D341Med (cell line): ENCODE measurements around the gene ASB1.
"Not testable (repeated sequence)": the region's sequence is repeated elsewhere in the genome, so short reads cannot be mapped to it uniquely, and the experiment has no call there.

Experiments used
- DNase-seq: peaks from one replicate; pipeline ENCODE4 v3.0.0; 2012; ENCODE audit warnings: low spot score

The ASB1 gene

GRCh38 chr2:238423561-238424312, 3.0 kb upstream of the ASB1 start:
- DNase-seq: no peak

GRCh38 chr2:238424313-238424700, 2.4 kb upstream of the ASB1 start:
- no peak for DNase-seq

- DNase-seq: no peak
These were observed 1.2 kb upstream of the ASB1 start for GRCh38 chr2:238425505-238425978.

GRCh38 chr2:238425979-238426567, 654 bp upstream of the ASB1 start:
- DNase-seq: peak; percentile 65

GRCh38 chr2:238427435-238428162, 872 bp downstream of the ASB1 start:
- DNase-seq: no peak

DNA sequence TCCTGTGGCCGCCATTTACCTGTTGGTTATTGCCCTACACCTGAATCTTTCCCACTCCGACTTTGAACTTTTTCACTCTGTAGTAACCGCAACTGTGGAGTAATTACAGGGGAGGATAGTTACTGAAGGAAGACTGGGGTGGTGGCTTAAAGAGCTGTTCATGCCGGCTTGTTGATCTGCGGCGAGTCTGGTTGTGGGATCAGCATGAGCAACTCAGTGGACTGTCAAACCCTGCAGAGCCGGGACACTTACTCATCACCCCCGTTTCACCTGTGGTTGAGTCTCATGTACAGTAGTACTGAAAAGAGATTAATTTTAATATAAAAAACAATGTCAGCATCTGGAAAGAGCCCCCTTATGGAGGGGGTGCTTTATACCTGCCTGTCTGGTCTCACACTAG, 2.1 kb downstream of the ASB1 start:
- DNase-seq: no peak

DNA sequence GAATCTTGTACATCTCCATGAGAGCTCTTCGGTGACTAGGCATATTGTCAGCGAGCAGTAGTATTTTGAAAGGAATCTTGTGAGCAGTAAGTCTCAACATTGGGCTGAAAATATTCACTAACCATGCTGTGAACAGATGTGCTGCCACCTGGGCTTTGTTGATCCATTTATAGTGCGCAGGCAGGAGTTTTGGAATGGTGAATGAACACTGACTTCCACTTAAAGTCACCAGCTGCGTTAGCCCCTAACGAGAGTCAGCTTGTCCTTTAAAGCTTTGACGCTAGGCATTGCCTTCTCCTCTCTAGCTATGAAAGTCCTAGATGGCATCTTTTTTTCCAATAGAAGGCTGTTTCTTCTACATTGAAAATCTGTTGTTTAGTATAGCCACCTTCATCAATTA, 4.1 kb downstream of the ASB1 start:
- DNase-seq: no peak

GRCh38 chr2:238431456-238431855, 4.7 kb downstream of the ASB1 start:
- no peak for DNase-seq

- DNase-seq: no peak
These were observed 6.7 kb downstream of the ASB1 start for GRCh38 chr2:238433300-238433915.

- no peak for DNase-seq
These were observed 7.5 kb downstream of the ASB1 start for GRCh38 chr2:238433941-238434845.

DNA sequence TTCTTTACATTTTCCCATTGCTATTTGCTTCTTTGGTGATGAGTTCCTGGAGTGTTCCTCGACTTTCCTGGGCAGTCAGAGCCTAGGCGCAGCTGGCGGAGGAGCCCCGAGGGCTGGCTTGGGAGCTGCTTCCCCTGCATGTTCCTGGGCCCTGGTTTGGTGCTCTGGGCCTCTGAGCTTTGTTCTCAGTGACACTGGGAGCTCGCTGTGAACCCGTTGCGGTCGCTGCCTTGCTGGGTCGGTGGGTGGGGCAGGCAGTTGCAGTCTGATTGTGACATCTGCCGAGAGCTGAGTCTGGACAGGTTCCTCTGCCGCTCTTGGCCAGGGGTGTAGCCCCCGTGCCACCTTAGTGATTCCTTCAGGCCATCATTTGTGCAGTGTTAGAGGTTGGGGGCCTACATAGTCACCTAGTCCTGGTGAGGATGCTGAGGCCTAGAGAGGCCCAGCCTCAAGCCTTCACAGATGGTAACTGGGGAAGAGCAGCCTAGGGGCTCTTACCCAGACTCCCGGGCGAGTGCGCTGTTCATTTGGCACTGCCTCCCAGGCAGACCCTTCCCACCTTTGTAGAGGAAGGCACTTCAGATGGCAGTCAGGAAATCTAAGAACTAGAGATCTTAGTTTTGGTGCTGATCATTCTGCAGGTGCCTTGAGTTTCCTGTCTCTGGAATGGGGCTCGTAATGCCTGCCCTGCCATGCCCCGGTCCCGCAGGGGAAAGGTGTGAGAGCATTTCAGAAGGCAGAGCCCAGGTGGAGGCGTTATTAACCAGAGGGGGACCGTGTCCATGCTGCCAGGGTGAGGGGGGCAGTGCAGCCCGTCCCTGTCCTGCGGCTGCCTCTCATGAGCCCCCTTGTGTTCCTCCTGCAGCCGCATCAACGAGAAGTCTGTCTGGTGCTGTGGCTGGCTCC, 8.4 kb downstream of the ASB1 start:
- no peak for DNase-seq

GRCh38 chr2:238435752-238436096, 9.0 kb downstream of the ASB1 start:
- no peak for DNase-seq

DNA sequence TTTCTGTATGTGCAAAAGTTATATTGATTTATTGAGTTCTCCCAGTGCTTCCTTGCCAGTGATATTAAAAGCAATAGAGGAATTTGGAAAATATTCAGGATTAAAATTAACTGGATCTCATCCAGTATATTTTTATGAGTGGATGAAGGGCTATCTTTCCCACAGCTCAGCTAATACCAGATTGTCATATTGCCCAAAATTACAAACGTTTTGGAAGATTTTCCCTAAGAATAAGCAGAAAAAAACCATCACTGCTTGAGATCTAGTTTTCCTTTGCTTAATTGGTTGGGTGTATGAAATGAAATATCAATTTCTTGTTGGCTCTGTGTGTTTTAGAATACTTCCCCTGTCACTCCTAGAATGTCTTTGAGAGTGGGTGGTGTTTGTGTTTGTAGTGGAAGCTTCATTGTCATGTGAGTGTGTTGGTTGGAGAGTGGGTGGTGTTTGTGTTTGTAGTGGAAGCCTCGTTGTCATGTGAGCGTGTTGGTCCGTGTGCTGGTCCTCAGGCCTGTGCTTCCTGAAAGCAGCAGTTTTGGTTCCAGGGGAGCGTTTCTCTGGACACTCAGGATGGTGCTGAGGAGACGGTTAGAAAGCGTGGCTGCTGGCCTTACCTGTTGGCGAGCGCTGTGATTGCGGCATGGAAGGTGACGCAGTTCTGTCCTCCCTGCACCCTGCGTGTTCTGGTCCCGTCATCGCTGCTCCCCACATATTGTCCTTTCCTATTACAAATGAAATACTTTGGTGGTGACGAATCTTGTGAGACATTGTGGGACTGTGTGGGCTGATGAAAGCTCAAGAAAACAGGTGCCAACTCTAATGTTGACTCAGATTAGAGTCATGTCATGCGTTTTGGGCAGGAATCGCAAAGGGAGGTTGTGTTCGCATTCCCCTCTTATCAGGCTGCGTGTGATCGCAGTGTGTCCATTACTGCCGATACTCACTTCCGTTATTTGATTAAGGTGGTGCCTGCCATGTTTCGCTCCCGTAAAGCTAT, 12.4 kb downstream of the ASB1 start:
- DNase-seq: no peak

DNA sequence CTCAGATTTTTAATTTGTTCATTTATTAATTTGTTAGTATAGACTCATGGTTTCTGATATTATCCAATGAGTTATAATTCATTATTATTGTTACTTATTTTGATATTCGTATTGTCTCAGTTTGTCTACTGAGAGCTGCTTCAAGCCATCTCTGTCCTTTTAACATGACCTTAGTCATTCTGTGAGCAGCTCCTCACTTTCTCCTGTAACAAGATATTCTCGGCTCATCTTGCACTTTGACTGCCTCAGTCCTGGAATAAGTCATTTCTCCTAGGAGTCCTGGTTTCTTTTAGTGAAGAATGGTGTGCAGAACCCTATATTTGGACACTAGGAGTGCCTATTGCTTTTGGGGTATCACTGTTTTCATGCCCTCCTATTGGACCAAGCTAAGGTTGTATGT, 13.2 kb downstream of the ASB1 start:
- no peak for DNase-seq

DNA sequence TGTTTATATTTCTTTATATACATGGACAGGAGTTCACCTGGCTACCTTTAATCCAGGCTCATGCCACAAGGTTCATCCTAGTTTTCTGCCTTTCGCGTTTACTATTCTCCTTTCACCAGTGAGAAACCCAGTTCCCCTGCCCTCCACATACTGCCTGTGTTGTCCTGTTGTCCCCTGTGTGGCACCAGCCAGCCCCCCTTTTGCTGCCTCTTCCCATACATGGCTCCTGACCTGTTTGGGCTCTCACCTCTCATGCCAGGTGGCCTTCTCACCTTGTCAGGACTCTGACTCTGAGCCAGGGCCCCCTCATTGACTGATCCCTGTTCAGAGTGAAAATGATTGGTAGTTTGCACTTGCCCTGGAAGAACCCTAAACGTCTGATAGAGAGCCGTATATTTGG, 13.6 kb downstream of the ASB1 start:
- no peak for DNase-seq

DNA sequence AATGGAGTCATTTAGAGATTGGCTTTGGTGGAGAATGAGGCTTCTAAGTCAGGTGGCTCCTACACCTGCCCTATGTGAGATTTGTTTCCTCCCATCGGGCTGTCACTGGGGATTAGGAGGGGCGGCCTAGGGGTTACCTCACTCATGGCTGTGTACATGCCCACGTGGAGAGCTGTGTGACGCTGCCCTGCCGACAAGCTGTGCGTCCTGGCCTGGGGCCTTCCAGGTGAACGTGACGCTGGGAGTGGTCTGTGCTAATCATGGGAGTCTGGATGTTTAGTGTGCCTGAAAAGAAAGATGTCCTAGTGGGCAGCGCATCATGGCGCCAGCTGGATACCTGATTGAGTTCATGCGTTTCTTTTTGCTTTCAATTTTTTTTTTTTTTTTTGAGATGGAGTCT, 14.0 kb downstream of the ASB1 start:
- no peak for DNase-seq

DNA sequence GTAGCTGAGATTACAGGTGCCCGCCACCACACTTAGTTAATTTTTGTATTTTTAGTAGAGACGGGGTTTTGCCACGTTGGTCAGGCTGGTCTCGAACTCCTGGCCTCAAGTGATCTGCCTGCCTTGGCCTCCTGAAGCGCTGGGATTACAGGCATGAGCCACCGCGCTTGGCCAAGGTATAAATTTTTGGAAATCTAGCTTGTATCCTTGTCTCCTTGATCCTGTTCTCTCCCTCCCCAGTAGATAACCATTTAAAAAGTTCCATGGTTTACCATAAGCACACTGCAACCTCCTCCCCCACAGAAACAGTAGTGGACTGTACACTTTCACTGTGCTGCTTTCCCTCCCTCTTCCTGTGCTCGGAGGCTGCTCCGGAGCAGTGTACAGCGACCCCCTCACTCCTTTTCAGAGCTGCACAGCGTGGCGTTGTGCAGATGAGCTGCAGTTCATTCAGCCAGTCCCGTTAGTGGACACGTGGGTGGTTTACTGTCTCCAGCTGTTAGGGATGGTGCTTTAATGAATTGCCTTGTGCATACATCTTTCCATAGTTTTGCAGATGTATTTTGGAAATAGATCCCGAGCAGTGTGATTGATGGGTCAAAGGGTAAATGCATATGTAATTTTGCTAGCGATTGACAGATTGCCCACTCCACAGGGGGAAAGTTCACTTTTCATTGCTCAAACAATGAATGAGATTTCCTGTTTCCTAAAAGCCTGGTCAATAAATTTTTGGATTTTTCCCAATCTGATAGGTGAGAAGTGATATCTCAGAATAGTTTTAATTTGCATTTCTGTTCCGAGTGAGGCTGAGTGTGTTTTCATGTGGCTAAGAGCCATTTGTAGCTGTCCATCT, 14.8 kb downstream of the ASB1 start:
- DNase-seq: no peak

- DNase-seq: not testable (repeated sequence)
These were observed 15.5 kb downstream of the ASB1 start for GRCh38 chr2:238442257-238442656.

- no peak for DNase-seq
These were observed 17.5 kb downstream of the ASB1 start for GRCh38 chr2:238444242-238444641.
